Testis (tissue), 3 donors: ENCODE data around the gene REPIN1. TPM values are rescaled to one million over a fixed set of nuclear protein-coding genes. Genes with fewer than 3 reads are reported as not detected.

Source experiments
- DNase-seq: peaks from one replicate; pipeline ENCODE4 v3.0.0-alpha.2; 2019
- H3K27ac ChIP-seq, 2 donors: fragments of 200-600 bp; sonication (generic); one replicate each; pipeline ENCODE4 v1.5.1; 2019
- H3K27me3 ChIP-seq: fragments of 200-600 bp; sonication (generic); one replicate; pipeline ENCODE4 v1.5.1; 2019
- H3K36me3 ChIP-seq: fragments of 200-600 bp; sonication (generic); one replicate; pipeline ENCODE4 v1.5.1; 2017; ENCODE audit warnings: low read depth; ENCODE audit errors: missing control alignments
- H3K4me1 ChIP-seq: fragments of 200-600 bp; sonication (generic); one replicate; pipeline ENCODE4 v1.5.1; 2019
- H3K4me3 ChIP-seq, 2 donors: fragments of 200-600 bp; sonication (generic); one replicate each; pipeline ENCODE4 v1.5.1; 2017 to 2019
- H3K9me3 ChIP-seq: fragments of 200-600 bp; sonication (generic); one replicate; pipeline ENCODE4 v1.5.1; 2017
- POLR2A ChIP-seq: fragments of 450-650 bp; IDR thresholded peaks from one replicate; pipeline ENCODE4 v1.6.1; 2017; ENCODE audit warnings: antibody characterized with exemption, mild to moderate bottlenecking, moderate library complexity
- WGBS, 2 donors: methylation state at CpG; one replicate each; pipeline ENCODE4 v1.1.5; 2018; 5-methylcytosine and 5-hydroxymethylcytosine counted together
- intact Hi-C: fragments of 100-400 bp; cut with DNase I; formaldehyde crosslinking; loops from one replicate; pipeline ENCODE4 v1.15.1; 2023; ENCODE audit warnings: low total_unique reads
- polyA plus RNA-seq: library from polyadenylated mRNA; stranded (reverse); fragments of 350-450 nt; fragmentation: Illumina TruSeq; extraction: RNeasy Lipid Tissue Mini Kit (QIAGEN cat#74804); gene quantifications from one replicate; pipeline ENCODE4 v1.2.3, GENCODE V29; 2014; ENCODE audit warnings: low read depth, low replicate concordance; ENCODE audit not compliant: insufficient read depth
- total RNA-seq, 2 donors: library from RNA; depleted of rRNA; stranded (reverse); fragments of >200 nt; gene quantifications; one replicate each; pipeline ENCODE4 v1.2.3, GENCODE V29; 2016
- TF ChIP-seq, protein P1 (sequence below), 3 experiments: fragments of 450-650 bp in 2 of 3; fragments of 200-600 bp in 1 of 3; sonication (generic) in 1 of 3; IDR thresholded peaks; one replicate each; pipeline ENCODE4 v1.5.1; 2016 to 2019; ENCODE audit warnings: antibody characterized with exemption in 3 of 3, mild to moderate bottlenecking in 2 of 3, moderate library complexity in 1 of 3

REPIN1 gene
- total and polyA plus RNA-seq, 3 donors from 2014 or later, result 45.4 to 73.9 (median 59.1) TPM

DNA sequence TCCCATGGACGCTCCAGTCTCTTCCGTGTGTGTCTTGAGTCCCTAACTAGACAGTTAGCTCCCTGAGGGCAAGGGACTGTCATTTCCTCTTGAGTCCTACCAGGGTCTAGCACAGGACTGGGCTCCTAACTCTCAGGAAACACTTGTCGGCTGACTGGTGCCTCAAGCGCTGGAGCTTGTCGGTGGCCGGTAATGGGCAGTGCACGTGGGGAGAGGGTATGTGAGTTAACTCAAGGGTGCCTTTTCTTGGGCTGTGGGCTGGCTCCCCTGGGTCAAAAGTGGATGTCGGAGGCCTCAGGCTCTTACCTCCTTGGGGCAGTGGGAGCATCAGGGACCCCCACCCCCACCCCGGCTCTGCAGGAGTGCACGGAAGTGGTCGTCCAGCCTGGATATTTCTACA lies 43.4 kb downstream of the REPIN1 start:
- WGBS, 2 donors, result 87 to 97% methylated on average over 7 to 11 of the region's 11 CpGs
- no peaks in the 10 kb centered on the region for H3K9me3 ChIP-seq
- TF ChIP-seq, protein P1, sequence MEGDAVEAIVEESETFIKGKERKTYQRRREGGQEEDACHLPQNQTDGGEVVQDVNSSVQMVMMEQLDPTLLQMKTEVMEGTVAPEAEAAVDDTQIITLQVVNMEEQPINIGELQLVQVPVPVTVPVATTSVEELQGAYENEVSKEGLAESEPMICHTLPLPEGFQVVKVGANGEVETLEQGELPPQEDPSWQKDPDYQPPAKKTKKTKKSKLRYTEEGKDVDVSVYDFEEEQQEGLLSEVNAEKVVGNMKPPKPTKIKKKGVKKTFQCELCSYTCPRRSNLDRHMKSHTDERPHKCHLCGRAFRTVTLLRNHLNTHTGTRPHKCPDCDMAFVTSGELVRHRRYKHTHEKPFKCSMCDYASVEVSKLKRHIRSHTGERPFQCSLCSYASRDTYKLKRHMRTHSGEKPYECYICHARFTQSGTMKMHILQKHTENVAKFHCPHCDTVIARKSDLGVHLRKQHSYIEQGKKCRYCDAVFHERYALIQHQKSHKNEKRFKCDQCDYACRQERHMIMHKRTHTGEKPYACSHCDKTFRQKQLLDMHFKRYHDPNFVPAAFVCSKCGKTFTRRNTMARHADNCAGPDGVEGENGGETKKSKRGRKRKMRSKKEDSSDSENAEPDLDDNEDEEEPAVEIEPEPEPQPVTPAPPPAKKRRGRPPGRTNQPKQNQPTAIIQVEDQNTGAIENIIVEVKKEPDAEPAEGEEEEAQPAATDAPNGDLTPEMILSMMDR (IDR thresholded peaks at IDR 0.05), result no peak
- TF ChIP-seq POLR2A, result no peak
- no peak overlapping the region for H3K27ac ChIP-seq
- peaks cover 11% of the 10 kb centered on the region for H3K4me1 ChIP-seq
- no peaks in the 10 kb centered on the region for H3K36me3 ChIP-seq
- no peak for DNase-seq
- no peaks in the 10 kb centered on the region for H3K27me3 ChIP-seq
- no peak overlapping the region for H3K4me3 ChIP-seq
- intact Hi-C loops, result no loop called here

DNA sequence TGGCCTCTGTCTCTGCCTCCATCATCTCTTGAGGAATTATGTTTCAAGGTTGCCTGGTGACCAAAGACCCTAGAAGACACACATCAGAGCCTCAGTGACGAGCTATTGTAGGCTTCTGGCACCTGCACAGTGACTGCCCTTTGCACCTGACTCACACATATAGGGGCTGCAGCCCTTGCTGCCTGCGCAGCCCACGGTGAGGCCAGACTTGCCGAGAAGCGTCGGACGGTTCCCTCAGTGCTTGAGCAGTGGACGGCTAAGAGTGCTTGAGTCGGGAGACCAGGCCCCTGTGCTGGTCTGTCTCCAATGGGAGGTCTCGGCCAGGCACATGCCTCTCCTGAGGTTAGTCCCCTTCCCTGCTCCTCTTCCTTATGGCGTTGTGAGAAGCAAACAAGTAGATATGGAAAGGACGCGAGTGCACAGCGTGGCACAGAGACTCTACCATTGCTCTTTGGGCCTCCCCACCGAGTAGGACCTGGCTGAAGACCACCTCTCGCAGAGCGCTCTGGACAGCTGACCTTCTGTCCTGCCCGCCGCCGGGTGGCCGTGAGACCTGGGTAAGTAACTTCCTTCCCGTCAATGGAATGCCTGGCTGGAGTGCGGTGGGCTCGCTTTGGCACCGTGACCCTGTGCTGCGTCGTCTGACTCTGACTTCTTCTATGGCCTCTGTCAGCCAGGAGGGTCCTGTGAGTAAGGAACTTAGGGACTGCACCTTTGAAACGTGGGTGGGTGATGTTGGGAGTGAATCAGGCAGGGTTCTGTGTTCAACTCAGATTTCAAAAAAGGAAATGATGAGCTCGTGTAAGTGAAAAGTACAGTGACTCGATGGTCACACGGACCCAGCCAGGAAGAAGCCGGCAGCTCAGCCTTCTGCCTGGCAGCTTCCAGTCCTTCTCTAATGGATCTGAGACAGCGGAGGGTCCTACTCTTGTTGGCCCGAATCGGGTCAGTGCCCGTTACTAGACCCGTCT lies 44.2 kb downstream of the REPIN1 start:
- Histone ChIP-seq H3K27me3 (no peaks in the 10 kb centered on the region), H3K9me3 (no peaks in the 10 kb centered on the region), H3K36me3 (no peaks in the 10 kb centered on the region), H3K4me1 (peaks cover 10% of the 10 kb centered on the region), H3K27ac (no peak overlapping the region), H3K4me3 (no peak overlapping the region)
- intact Hi-C loops, result no loop called here
- TF ChIP-seq, protein P1 (IDR thresholded peaks at IDR 0.05), result no peak
- TF ChIP-seq POLR2A, result no peak
- 80 to 91% methylated on average over 27 to 37 of the region's 37 CpGs for WGBS, 2 donors
- no peak for DNase-seq

DNA sequence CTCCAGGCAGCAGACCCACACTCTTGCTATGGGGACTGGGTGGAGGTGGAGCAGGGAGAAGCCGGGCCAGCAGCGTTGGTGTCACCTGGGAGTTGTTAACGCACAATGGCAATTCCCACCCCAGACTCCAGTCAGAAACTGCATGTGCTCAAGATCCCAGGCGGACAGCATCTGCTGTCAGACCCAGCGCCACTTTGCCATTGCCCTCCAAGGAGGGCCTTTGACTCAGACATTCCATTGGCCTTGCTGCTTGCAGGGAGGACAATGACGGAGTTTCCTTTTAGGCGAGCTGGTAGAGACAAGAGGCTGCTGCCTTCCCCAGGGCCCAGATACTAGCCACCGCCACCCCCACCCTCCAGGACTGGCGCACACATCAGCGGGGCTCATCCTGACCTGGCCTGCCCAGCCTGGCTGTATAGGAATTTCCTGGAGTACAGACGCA lies 45.0 kb downstream of the REPIN1 start:
- no peak for DNase-seq
- WGBS, 2 donors, result 92 to 95% methylated on average over 10 to 11 of the region's 11 CpGs
- Histone ChIP-seq H3K9me3 (no peaks in the 10 kb centered on the region), H3K36me3 (no peaks in the 10 kb centered on the region), H3K27ac (no peak overlapping the region), H3K4me1 (peaks cover 10% of the 10 kb centered on the region), H3K4me3 (no peak overlapping the region), H3K27me3 (no peaks in the 10 kb centered on the region)
- no peak for TF ChIP-seq POLR2A
- TF ChIP-seq, protein P1 (IDR thresholded peaks at IDR 0.05), result no peak
- intact Hi-C loops, result no loop called here

DNA sequence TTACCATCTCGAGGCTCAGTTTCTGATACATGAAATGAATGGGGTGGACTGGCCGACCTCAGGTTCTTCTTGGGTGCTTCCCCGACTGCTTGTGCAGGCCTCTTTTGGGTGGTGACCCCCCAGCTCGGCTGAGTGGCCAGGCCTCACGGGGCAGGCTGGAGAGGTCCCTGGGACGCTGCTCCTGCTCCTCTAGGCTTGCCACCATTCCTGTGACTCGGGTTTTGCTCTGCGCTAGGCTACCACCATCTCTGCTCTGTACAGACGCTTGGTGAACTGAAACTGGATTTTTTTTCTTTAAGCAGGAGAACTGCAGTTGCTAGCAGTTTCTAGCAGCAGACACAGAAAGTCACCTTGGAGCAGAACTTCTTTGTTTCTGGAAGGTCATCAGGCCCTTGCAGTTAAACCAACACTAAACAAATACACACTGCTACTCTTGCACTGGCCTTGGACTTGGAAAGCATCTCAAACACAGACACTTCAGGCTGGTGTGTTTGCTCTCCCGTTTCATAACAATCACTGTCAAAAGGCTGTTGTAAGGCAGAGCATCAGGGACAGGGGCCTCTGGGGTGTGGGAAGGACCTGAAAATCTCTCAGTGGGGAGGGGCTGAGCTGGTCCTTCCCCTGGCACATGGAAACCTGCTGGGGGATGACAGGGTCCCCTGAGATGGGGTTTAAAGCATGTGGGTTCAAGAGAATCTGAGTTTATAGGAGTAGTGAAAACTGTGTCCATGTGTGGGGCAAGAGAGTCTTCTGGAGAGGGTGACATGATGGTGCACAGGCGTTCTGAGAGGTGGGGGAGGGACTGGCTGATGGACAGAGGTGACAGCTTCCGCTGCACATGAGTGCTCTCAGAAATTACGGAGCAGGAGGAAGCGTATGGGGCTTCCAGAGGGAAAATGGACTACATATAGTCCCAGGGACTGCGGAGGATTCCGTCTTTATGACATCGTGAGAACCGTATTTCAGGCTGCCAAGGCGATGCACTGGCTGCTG lies 46.8 kb downstream of the REPIN1 start:
- Histone ChIP-seq H3K36me3 (no peaks in the 10 kb centered on the region), H3K4me1 (peaks cover 9% of the 10 kb centered on the region), H3K27me3 (no peaks in the 10 kb centered on the region), H3K4me3 (no peak overlapping the region), H3K9me3 (no peaks in the 10 kb centered on the region), H3K27ac (no peak overlapping the region)
- intact Hi-C loops, result no loop called here
- TF ChIP-seq, protein P1 (IDR thresholded peaks at IDR 0.05), result no peak
- no peak for TF ChIP-seq POLR2A
- WGBS, 2 donors, result 89 to 90% methylated on average over 18 to 19 of the region's 19 CpGs
- DNase-seq, result no peak
